Measurements from ENCODE around the gene PLPP4. TPM values are rescaled to one million over a fixed set of nuclear protein-coding genes. Genes with fewer than 3 reads are reported as not detected.

PLPP4 gene
- total and polyA plus RNA-seq, 2 donors (not counting 1 experiment from before 2014, with no cell fraction given): 0.22 to 1.2 TPM

- Histone ChIP-seq H3K79me2 (ENCODE audit: control insufficient read depth, insufficient read depth, low read length) (no peaks in the 10 kb centered on the region), H3K4me3 (replicated peaks in 1 of 4; ENCODE audit: control extremely low read depth in 1 of 4, insufficient read depth in 1 of 4, low read depth in 3 of 4, low read length in 4 of 4) (no peak overlapping the region), H3K9ac (ENCODE audit: insufficient read depth, low read length) (no peak overlapping the region), H3K36me3 (ENCODE audit: control insufficient read depth, insufficient read depth, low read length) (no peaks in the 10 kb centered on the region), H3K27me3 (ENCODE audit: control insufficient read depth, insufficient read depth, low read length) (no peaks in the 10 kb centered on the region), H3K9me3 (ENCODE audit: control insufficient read depth, insufficient read depth, low read depth, low read length) (no peaks in the 10 kb centered on the region), H3K27ac (ENCODE audit: insufficient read depth, low read length) (no peak overlapping the region), H4K20me1 (ENCODE audit: control insufficient read depth, extremely low read depth, insufficient read depth, low read length) (no peaks in the 10 kb centered on the region), H3K4me2 (ENCODE audit: extremely low read depth, insufficient read depth, low read length) (no peak overlapping the region), H3K4me1 (ENCODE audit: control insufficient read depth, extremely low read depth, insufficient read depth, low read length) (peaks cover 7% of the 10 kb centered on the region), H2AFZ (ENCODE audit: low read length) (no peak overlapping the region)
- peak in 1 of 2 donors; percentile 98 for DNase-seq (ENCODE audit: low read depth in 2 of 2)
- no peak for TF ChIP-seq CTCF (conservative IDR thresholded peaks at IDR 0.05 in 1 of 2, IDR thresholded peaks at IDR 0.05 in 1 of 2; ENCODE audit: low read depth in 1 of 2, low read length in 2 of 2)
- TF ChIP-seq EZH2 (IDR thresholded peaks at IDR 0.05; ENCODE audit: low read length, missing control alignments): no peak
Measured at GRCh38 chr10:120422457-120422856, 34.6 kb upstream of the PLPP4 start.

DNA sequence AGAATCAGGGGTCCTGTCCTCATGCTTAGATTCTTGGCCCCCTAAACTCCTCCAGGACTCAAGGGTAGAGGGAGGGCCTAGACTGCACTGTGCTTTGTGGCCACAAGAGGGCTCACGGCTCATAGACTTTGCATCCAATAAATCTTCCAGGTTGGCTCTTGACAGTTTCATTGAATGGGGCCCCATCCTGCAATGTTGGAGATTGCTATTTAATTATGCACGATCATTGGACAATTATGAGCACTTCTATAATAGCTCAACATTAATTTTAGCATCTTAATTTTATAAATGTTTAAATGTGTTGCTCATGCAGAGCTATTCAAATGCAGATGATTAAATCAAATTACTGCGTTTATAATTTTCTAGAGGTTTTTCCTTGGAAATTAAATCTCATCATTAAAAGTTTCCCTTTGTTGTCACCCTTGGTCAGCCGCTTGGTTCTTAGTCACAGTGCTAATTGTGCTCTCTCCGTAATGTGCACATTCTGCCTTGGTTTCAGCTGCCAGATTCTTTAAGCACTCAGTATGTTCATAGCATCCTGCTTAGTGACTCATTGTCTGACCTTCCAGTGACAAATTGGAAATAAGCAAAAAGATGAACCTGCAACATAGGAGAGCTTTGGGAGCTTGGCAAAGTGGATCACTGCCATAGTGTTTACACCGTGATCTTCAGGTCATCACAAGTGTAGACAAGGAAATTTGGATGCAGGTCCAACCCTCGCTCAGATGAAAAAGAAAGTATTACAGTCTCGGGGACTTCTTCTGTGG is 33.4 kb upstream of the PLPP4 start:
- Histone ChIP-seq H3K79me2 (ENCODE audit: control insufficient read depth, insufficient read depth, low read length) (no peaks in the 10 kb centered on the region), H3K4me3 (replicated peaks in 1 of 4; ENCODE audit: control extremely low read depth in 1 of 4, insufficient read depth in 1 of 4, low read depth in 3 of 4, low read length in 4 of 4) (no peak overlapping the region), H3K9ac (ENCODE audit: insufficient read depth, low read length) (no peak overlapping the region), H2AFZ (ENCODE audit: low read length) (no peak overlapping the region), H3K27ac (ENCODE audit: insufficient read depth, low read length) (no peak overlapping the region), H3K4me2 (ENCODE audit: extremely low read depth, insufficient read depth, low read length) (no peak overlapping the region), H3K36me3 (ENCODE audit: control insufficient read depth, insufficient read depth, low read length) (no peaks in the 10 kb centered on the region), H3K4me1 (ENCODE audit: control insufficient read depth, extremely low read depth, insufficient read depth, low read length) (peaks cover 7% of the 10 kb centered on the region), H3K27me3 (ENCODE audit: control insufficient read depth, insufficient read depth, low read length) (no peaks in the 10 kb centered on the region), H3K9me3 (ENCODE audit: control insufficient read depth, insufficient read depth, low read depth, low read length) (no peaks in the 10 kb centered on the region), H4K20me1 (ENCODE audit: control insufficient read depth, extremely low read depth, insufficient read depth, low read length) (no peaks in the 10 kb centered on the region)
- DNase-seq (ENCODE audit: low read depth in 2 of 2): peak in 1 of 2 donors; percentile 98
- peak; percentile 36 to 81 for TF ChIP-seq CTCF (conservative IDR thresholded peaks at IDR 0.05 in 1 of 2, IDR thresholded peaks at IDR 0.05 in 1 of 2; ENCODE audit: low read depth in 1 of 2, low read length in 2 of 2)
- TF ChIP-seq EZH2 (IDR thresholded peaks at IDR 0.05; ENCODE audit: low read length, missing control alignments): no peak

DNA sequence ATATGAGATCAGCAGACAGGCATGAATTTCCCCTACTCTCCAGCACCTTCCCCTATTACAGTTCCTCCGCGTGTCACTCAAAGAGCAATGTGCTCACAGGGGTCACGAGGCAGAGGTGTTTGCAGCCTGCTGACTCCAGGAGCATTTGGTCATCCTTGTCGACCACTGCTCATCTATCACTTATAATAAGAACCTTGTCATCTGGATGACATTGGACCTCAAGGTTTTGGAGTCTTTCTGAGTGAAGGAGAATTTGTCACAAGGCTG is 32.9 kb upstream of the PLPP4 start:
- H3K9ac ChIP-seq (ENCODE audit: insufficient read depth, low read length): no peak overlapping the region
- H4K20me1 ChIP-seq (ENCODE audit: control insufficient read depth, extremely low read depth, insufficient read depth, low read length): no peaks in the 10 kb centered on the region
- H3K4me3 ChIP-seq (replicated peaks in 1 of 4; ENCODE audit: control extremely low read depth in 1 of 4, insufficient read depth in 1 of 4, low read depth in 3 of 4, low read length in 4 of 4): no peak overlapping the region
- no peak overlapping the region for H2AFZ ChIP-seq (ENCODE audit: low read length)
- no peak for TF ChIP-seq CTCF (conservative IDR thresholded peaks at IDR 0.05 in 1 of 2, IDR thresholded peaks at IDR 0.05 in 1 of 2; ENCODE audit: low read depth in 1 of 2, low read length in 2 of 2)
- TF ChIP-seq EZH2 (IDR thresholded peaks at IDR 0.05; ENCODE audit: low read length, missing control alignments): no peak
- H3K36me3 ChIP-seq (ENCODE audit: control insufficient read depth, insufficient read depth, low read length): no peaks in the 10 kb centered on the region
- H3K27me3 ChIP-seq (ENCODE audit: control insufficient read depth, insufficient read depth, low read length): no peaks in the 10 kb centered on the region
- H3K27ac ChIP-seq (ENCODE audit: insufficient read depth, low read length): no peak overlapping the region
- no peak for DNase-seq (ENCODE audit: low read depth in 2 of 2)
- H3K4me2 ChIP-seq (ENCODE audit: extremely low read depth, insufficient read depth, low read length): no peak overlapping the region
- no peaks in the 10 kb centered on the region for H3K79me2 ChIP-seq (ENCODE audit: control insufficient read depth, insufficient read depth, low read length)
- H3K9me3 ChIP-seq (ENCODE audit: control insufficient read depth, insufficient read depth, low read depth, low read length): no peaks in the 10 kb centered on the region
- H3K4me1 ChIP-seq (ENCODE audit: control insufficient read depth, extremely low read depth, insufficient read depth, low read length): peaks cover 7% of the 10 kb centered on the region

Measured in fibroblast of lung (primary cell).